GM12865 (cell line): ENCODE measurements around the gene AGBL4.

ENCODE experiments used
- DNase-seq: peaks from one replicate; pipeline ENCODE4 v3.0.0; 2010; ENCODE audit warnings: low read depth
- H3K4me3 ChIP-seq: 2 replicates; pipeline ENCODE4 v1.5.1; 2011; ENCODE audit warnings: mild to moderate bottlenecking, low read depth, low read length, control low read depth
- TF ChIP-seq, protein P1 (sequence below): IDR thresholded peaks from 2 replicates; pipeline ENCODE4 v1.5.1; 2011; ENCODE audit warnings: low read length, control low read depth, low read depth, inconsistent platforms; ENCODE audit not compliant: insufficient read depth; ENCODE audit errors: missing control alignments

Gene AGBL4

DNA sequence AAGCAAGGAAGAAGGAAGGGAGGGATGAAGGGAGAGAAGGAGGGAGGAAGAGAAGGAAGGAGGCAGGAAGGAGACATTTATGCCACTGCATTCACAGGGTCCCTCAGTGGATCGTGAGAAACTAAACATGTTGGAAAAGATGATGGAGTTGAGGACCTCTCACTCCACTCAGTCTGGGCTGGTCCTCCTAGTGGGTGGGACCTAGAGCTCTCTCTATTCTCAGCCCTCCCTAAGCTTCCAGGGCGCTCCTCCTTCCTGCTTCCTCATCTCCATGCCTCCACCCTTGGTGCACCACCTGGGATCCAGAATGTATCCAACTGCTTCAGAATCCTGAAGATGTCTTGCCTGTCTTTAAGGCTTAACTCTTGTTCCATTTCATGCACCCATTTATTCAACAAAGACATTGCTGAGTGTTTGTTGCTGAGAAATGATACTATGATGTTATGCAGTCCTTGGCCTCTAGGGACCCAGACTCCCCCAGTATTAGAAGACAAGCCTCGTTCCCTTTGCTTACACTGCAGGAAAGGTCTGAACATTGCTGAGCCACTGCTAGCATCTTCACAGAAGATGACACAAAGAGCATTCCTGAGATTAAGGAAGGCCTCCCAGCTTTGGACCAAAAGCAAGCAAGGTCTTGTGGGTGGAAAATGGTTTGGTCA, 1335.5 kb downstream of the AGBL4 start:
- no peak overlapping the region for H3K4me3 ChIP-seq
- TF ChIP-seq, protein P1, sequence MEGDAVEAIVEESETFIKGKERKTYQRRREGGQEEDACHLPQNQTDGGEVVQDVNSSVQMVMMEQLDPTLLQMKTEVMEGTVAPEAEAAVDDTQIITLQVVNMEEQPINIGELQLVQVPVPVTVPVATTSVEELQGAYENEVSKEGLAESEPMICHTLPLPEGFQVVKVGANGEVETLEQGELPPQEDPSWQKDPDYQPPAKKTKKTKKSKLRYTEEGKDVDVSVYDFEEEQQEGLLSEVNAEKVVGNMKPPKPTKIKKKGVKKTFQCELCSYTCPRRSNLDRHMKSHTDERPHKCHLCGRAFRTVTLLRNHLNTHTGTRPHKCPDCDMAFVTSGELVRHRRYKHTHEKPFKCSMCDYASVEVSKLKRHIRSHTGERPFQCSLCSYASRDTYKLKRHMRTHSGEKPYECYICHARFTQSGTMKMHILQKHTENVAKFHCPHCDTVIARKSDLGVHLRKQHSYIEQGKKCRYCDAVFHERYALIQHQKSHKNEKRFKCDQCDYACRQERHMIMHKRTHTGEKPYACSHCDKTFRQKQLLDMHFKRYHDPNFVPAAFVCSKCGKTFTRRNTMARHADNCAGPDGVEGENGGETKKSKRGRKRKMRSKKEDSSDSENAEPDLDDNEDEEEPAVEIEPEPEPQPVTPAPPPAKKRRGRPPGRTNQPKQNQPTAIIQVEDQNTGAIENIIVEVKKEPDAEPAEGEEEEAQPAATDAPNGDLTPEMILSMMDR: peak; percentile 45
- peak; percentile 11 for DNase-seq

DNA sequence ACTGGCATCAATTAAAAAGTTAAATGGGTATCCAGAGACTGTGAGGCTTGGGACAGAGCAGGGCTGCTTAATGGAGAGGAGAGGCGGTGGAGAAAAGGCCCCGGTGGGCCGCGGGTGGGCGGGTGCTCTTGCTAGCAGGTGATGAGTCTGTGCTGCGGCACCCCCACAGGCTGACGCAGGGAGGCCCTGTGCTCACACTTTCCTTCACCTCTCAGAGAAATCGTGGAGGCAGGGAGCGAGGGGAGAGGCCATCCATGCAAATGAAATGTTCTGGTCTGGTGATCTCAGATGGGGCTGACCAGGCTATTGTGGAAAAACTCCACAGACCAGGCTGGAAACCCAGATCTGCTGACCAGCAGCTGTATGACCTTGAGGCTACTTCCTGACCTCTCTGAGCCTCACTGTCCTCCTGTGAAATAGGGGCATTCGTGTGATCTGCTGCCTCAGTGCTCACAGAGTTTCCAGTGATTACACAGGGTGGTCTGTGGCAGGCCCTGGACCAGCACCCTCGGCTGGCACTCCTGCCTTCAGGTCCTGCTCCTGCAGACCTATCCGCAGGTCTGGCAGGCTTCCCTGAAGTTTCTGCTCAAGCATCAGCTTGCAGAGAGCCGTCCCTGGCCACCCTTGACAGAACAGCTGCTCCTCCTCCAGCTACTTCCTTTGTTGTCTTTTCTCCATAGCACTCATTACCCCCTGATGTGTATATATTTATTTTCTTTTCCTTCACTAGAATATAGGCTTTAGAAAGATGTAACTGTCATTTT, 1336.3 kb downstream of the AGBL4 start:
- no peak for DNase-seq
- TF ChIP-seq, protein P1: no peak

DNA sequence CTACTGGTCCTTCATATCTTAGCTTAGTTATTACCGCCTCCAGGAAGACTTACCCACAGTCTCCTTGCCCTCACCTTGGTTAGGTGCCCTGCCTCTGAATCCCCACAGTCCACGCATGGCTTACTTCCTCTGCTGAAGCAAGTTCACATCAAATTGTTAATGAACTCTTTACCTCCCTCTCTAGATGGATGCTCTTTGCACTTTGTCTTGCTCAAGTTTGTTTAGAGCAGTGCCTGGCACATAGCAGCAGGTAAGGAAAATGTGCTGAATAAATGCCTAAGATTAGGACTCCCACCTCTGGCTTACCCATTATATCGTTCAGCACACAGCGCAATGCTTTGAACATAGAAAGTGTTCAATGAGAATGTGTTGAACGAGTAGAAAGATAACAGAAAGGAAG, 1337.6 kb downstream of the AGBL4 start:
- TF ChIP-seq, protein P1: no peak
- DNase-seq: no peak
- no peak overlapping the region for H3K4me3 ChIP-seq

More for the DNA sequence above, 1336.3 kb downstream of the AGBL4 start:
- no peak overlapping the region for H3K4me3 ChIP-seq

DNA sequence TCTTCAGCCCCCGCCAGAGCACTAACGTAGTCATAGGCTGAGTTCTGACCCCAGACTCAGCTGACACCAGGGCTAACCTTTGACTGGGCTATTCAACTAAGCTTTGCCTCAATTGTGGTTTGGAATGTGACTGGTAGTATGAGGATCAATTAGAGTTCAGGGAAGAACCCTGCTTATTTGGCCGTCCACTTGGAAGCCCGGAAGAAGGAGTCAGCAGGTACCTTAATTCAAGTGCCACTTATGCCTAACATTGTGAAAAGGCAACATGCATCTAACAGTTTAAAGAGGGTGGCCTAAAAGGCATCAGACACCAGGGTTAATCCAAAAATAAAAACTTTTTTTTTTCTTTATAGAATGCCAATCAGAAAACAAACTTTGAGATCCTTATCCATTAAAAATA, 1339.4 kb downstream of the AGBL4 start:
- DNase-seq: no peak
- TF ChIP-seq, protein P1: no peak
- H3K4me3 ChIP-seq: no peak overlapping the region

DNA sequence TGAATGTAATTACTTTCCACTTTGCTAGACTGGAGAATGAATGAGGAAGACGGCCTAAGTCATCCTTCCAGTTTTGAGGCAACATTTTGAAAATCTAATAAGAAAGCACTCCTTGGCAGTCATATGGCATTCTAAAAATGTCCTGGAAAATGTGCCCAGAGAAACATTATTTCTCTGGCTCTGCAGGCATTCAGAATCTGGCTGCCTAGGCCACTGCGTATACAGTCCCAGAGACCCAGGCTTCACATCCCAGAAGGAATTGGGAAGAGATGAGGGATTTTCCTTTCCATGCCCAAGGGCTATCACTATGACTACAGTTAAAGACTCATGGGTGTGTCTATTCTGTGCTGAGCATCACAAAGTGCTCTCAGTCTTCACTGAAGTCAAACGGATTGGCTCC, 1339.9 kb downstream of the AGBL4 start:
- DNase-seq: no peak
- TF ChIP-seq, protein P1: no peak
- H3K4me3 ChIP-seq: no peak overlapping the region

DNA sequence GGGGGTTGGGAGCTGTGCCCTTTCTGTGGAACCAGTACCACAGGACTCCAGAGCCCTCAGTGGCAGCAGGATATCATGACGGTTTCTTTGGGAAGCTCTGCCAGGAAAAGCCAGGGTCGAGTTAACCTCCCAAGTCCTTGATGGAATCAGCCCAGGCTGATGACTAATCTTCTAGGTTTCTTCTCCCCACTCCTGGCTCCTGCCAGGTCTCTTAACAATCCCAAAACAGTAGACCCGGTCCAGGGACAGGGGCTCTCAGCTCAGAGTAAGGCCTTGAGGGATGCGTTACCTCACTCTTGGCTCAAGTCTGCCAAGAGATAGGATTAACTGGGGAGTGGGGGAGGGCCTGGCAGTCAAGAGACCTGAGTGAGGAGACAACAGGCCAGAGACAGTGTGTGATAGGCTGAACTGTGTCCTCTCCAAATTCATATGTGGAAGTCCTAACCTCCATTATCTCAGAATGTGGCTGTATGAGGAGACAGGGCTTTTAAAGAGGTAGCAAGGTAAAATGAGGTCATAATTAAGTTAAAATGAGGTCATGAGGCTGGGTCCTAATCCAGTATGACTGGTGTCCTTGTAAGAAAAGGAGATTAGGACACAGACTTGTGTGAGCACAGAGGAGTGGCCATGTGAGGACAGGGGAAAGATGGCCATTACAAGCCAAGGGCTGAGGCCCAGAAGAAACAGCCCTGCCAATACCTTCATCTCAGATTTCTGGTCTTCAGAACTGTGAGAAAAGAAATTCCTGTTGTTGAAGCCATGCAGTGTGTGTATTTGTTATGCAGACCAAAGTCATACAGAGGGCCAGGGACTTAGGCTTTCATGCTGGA, 1342.1 kb downstream of the AGBL4 start:
- no peak for DNase-seq
- no peak overlapping the region for H3K4me3 ChIP-seq
- TF ChIP-seq, protein P1: no peak
